Cerebellar nuclear complex (tissue), 1 donor: ENCODE measurements around the gene COL13A1.
A peak's percentile ranks its signal among the peaks of the same experiment; 100 is the strongest.

Source experiments
- DNase-seq, 2 experiments: peaks; one replicate each; lab custom pipeline; 2025; lab: John Stamatoyannopoulos, UW

The COL13A1 gene

DNA sequence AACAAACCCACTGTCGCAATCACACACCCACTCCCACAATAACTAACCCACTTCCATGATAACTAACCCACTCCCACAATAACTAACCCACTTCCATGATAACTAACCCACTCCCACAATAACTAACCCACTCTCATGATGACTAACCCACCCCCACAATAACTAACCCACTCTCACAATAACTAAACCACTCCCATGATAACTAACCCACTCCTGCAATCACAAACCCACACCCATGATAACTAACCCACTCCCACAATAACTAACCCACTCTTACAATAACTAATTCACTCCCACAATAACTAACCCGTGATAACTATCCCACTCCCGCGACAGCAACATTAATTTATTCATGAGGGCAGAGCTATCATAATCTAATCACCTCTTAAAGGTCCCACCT is 105.8 kb downstream of the COL13A1 start:
- no peak for DNase-seq

DNA sequence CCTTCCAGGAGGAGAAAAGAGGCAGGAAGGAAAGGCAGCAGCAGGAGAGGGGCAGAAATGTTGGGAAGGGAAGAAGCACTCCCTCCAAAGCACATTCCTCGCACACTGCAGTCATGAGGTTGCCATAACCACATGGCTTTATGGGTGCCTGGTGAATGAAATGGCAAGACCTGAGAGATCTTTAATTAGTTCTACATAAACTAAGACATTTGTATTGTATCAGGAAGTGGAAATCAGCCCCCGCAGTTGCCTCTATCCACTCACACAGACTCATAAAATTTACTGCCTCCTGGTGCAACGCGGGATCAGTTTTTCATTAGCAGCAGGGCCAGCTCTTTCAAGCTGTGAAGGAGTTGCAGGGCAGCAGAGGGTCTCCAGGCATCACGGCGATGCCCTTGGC is 106.4 kb downstream of the COL13A1 start:
- no peak for DNase-seq

DNA sequence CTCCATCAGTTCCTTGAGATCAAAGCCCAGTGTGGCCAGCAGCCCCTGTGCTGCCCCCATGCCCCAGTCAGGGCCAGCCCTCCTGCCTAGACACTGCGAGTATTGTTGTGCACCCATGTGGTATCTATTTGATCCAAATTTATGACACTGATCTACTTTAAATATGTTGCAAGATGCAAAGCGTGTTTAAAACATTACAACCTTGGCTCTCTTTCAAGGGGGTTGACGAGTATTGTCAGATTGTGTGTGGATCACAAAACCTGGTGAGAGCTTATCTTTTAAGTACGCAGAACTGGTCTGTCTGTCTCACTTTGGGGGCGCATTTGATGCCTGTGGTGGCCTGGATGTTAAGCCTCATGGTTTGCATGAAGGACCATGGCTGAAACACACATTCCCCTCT is 108.9 kb downstream of the COL13A1 start:
- no peak for DNase-seq

DNA sequence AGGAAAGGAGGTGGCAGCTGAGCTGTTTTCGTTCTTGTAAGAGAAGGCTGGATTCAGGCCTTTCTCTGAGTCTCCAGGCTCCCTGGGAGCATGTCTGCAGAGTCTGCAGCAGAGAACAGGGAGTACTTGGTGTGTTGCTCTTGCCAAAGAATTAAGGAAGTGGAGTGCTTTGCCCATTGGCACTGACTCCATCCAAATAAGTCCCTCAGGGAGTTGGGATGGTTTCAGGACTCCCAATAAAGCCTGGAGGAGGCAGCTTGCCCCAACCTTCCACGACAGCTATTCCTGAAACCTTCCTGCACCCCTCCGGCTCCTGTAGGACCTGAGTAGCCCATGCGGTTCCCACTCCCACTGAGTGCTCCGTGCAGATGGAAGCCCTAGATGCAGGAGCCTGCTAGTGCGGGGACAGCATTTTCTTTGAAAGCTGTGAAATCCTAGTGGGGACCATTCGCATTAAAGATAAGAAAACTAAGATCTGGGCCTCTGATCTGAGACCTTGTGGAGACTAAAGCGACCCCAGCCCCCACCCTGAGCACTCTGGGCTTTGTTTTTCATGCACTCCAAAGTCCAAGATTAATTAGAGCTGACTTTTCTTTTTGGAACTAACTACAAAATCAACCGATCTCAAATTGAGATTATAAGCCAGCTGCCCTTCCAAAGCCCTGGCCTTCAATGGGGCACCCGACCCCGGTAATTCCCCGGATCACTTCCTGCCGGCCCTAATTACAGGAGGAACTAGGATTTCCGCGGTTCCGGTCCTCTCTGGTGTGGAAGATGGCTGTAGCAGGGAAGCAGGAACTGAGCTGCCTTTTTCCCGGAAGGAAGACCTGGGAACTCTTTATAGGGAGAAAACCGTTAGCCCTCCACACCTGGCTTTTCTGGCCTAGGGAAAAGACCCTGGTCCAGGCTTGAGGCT is 110.2 kb downstream of the COL13A1 start:
- DNase-seq, result peak in 1 of 2 experiments; percentile 31

DNA sequence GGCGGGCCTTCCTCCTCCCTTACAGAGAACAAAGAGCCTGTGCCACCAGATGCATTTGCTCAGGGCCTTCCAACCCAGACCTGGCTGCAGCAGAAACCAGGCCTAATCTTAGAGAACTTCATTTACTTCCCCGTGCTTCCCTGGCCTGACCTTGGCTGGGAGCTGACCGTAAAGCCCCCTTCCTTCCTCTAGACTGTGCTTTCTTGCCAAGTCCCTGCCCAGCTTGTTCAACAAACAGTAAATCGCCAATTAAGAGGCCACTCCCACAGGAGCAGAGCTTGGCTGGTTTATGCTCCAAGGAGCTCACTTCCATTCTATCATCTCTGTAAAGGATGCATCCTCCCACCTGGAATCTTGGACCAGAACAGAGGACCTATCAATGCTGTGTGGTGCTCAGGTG is 110.9 kb downstream of the COL13A1 start:
- DNase-seq, result no peak

DNA sequence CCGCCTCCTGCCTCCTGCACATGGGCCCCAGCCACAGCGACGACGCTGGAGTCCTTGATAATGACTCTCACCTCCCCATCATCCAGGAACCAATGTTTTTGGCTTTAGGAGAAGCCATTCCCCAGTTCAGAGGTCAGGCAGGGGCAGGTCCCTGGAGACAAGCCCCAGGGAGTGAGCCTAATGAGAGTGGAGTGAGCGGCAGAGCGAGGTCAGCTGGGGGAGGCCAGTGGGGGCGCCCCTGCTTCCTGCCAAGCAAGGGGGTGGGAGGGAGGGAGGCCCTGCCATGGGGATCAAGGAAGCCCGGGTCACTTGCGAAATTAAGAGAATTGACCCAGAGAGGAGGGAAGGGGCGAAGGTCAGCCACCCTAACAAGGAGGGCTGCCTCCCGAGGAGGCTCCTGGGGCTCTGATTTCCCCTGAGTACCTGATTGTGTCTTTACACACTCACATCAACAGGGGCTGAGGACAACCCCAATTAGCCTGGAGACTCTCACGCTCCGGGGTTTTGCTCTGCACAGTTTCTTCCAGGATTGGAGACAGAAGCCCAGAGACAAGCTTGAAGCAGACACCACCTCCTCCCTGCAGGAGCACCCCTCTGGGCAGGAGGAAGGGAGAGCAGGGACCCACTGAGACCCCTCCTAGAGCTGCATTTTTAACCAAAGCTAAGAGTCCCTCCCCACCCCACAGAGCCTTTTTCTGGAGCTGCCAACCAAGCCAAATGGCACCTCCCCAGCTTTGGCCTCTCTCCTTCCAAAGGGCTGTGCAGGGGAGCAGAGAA is 112.1 kb downstream of the COL13A1 start:
- no peak for DNase-seq

DNA sequence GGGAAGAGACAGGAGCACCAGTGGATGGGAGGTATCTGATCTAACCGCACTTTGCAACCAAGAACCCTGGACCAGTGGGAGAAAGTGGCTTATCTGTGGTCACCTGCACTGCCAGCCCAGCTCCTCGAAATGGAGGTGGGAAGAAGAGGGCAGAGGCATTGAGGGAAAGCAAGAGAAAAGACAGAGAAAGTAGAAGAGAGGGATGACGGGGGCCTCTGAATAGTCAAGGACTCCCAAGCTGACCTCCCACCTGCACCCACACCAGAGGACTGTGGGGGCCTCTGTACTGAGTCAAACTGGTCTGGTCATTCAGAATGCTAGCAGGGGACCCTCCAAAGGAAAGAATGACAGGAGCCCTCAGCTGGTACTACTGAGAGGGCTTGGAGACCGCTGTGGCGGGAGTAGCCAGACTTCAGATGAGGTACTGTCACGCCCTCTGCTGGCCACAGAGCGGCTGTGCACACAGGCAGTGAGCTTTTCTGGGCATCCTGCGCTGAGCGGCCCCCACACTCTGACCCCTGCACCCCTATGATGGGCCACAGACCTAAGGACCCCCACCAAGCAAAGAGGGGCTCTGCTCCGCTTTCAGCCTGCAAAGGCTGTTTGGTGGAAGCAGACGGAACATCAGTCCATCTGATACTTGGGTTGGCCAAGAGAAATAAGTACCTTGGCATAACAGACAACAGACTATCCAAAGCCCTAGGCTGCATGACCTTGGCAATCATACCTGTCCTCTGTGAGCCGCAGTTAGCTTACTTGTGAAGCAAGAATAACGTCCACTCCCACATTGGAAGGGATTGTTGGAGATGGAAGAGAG is 112.9 kb downstream of the COL13A1 start:
- peak in 1 of 2 experiments; percentile 43 for DNase-seq

DNA sequence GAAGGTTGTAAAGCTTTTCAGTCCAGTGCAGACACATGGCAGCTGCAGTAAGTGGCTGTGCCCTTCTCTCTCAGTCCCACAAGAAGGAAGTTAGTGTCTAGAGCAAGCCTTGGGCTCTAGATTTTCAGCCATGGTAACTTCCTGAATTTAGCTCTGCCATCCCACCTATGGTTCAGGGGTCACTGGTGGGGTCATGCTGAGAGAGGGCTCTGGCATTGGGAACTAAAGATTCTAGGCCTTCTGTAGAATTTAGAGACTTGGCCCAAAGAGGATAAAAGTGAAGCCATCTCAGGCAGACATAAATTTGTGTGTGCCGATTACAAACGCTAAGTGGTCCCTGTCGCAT is 113.5 kb downstream of the COL13A1 start:
- DNase-seq, result no peak

DNA sequence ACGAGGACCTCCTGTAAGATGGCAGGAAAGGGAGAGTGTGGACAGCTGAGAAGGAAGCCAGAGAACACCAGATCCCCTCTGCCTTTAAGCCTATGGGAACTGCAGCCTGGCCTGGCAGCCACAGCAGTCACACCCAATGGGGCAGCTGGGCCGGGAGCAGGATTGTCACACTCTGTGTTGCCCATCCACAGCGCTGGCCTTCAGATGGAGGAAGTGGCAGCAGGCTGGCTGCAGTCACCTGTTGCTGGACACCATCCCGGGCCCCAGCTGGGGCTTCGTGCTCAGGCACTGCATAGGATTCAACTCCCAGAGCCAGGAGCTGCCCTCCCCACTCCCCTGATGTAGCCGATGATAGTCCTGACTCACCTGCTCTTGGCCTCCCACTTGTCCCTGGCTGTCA is 114.4 kb downstream of the COL13A1 start:
- DNase-seq, result no peak

DNA sequence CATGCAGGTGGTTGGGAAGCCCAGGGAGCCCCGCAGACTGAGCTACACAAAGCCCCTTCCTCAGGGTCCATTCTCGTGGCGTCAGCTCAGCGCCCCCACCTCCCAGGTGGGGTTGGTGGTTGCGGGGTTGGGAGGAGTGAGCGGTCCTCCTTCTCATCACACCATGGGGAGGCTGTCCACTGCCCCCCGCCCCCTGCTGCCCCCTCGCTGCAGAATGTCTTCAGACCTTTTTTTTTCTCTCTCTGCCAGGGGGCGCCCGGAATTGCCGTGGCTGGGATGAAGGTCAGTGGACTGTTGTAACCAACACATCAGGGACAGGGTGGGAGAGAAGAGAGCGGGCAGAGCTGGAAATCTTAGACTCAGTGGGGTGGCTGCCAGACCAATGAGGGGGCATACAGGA is 116.3 kb downstream of the COL13A1 start:
- DNase-seq, result no peak

DNA sequence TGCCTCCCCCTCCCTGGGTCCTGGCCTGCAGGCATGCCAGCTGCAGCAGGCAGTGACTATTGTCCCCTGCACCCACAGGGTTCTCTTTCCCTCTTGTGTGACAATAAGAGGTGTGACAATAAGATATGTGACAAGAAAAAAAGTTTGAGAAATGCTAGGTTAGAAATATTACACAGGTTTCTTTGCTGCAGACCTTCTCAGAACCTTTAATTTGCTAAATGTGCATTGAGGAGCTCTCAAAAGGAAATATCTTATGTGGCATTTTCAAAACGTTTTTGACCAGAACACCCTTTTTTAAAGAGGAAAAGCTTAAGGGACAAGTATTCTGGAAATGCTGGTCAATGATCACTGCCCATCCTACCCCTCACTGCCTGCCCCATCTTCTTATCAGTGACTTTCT is 117.5 kb downstream of the COL13A1 start:
- no peak for DNase-seq

DNA sequence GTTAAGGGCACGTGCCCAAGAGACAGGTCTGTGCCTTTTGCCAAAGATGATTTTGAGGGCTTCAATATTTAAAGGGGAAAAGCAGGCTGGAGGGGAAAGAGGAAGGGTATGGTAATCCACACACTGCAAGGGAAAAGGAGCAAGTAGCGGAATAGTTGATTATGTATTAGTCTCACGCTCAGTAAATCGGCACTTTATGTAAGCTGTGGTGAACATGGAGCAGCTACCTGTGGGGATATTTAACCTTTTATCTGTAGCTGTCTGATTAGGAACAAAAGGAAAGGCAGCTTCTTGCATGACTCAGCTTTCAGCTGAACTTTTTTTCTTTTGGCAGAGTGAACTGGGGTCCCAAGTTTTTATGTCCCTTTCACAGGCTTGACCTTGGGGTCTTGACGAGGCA is 123.4 kb downstream of the COL13A1 start:
- DNase-seq, result no peak

DNA sequence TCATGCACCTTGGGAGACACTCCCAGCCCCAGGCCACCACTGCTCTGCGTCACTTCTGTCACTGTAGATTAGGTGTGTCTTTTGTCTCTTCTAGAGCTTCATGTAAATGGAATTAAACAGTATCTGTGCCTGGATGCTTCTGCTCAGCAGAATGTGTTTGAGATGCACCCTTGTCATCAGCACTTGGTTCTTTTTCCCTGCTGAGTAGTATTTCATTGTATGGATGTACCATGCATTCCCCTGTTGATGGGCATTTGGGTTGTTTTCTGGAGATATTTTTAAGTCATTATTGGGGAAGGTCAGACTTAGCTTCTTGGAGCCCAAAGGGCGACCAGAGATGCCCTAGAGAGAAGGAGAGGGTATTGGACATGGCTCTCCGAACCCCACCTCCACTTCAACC is 126.6 kb downstream of the COL13A1 start:
- DNase-seq, result no peak

DNA sequence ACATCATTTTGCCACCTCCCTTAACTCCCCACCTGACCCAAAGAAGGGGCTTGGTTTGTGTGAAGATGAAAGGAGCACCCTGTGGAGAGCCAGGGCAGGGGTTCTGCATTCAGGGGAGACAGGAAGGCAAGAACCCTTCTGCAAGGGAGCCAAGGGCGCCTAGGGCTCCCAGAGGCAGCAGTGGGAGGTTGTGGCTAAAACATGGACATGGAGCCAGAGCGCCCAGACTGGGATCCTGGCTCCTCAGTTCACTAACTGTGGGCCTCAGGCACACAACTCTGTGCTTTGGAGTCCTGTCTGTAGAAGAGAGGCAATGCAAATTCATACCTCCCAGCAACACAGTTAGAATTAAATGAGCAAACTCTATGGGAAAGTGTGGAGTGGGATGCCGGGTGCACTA is 127.9 kb downstream of the COL13A1 start:
- DNase-seq, result no peak

DNA sequence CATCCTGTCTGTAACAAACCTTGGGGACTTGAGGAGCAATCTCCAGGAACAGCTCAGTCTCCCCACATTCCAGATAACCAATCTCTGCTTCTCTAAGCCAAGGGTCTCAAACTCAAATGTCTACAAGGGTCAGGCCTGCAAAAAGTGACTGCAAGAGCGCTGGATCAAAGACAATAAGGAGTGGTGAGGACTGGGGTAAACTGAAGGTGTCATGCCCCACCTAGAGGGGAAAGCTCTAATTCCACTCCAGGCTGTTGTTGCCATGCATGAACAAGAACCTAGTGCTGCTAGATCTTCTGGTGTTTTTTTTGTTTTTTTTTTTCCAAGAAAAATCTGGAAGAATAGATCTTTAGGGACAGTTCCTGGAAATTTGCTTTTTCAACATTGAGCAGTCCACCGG is 133.1 kb downstream of the COL13A1 start:
- no peak for DNase-seq

DNA sequence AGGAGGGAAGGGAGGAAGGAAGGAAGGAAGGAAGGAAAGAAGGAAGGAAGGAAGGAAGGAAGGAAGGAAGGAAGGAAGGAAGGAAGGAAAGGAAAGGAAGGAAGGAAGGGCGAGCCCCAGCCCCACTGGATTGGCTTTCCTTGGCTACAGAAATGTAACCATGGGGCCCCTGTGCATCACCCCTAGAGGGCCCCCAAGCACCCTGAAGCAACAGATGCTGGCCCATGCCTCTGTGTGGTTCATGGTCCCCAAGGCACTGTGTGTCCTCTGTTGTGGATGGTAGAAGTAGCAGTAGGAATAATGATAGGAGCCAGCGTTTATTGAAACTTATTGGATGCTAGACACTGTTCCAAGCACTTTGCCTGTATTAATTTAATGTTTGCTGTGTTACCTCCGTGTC is 134.4 kb downstream of the COL13A1 start:
- no peak for DNase-seq

DNA sequence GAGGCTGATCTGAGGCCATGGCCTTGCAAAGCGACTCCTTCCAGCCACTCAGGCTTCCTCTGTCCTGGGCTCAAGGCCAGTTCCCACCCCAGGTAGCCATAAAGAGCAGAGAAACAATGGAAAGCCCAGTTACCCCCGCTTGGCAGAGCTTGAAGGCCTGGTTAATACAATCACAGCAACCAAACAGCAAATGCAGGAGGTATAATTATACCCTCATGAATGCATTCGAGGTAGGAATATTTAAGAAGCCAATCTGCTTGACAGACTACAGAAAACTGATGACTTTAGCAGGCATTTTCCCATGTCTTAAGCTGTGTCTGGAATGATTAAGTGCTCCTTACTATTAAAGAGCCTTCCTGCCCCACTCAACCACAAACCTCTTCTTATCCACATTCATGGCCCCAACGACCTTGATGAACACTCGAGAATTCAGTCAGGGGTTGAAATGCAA is 136.9 kb downstream of the COL13A1 start:
- DNase-seq, result no peak

DNA sequence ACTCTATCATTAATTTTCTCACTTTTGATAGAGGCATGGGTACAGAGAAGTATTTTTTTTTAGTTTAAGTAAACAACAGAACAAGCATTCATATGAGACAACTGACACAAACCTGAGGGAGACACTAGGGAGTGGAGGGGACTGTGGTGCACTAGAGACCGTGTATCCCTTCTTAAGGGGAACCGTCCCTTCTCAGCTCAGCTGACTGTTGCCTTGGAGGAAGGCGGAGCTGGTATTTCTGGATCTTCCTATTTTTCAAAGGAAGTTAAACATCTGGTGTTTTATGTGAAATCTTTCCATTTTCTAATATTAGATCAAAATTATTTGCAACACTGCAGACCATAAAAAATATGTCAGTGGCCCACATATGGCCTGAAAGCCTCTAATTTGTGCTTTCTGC is 137.4 kb downstream of the COL13A1 start:
- no peak for DNase-seq

DNA sequence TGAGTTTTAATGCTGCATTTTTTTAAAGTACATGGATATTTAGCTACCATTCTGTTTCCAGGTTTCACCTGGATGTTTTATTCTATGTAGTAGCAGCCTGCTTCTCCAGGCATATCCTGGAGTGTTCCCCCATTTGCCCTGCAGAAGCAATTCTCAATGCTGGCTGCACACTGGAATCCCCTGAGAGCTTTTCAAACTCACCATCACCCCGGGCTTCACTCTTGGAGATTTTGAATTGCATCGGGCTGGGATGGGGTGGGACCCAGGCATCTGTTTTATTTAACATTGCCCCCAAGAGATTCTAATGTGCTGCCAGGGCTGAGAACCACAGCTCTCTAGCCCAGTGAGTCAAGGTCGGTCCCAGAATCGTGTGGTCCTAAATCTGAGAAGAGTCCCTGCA is 137.8 kb downstream of the COL13A1 start:
- no peak for DNase-seq

DNA sequence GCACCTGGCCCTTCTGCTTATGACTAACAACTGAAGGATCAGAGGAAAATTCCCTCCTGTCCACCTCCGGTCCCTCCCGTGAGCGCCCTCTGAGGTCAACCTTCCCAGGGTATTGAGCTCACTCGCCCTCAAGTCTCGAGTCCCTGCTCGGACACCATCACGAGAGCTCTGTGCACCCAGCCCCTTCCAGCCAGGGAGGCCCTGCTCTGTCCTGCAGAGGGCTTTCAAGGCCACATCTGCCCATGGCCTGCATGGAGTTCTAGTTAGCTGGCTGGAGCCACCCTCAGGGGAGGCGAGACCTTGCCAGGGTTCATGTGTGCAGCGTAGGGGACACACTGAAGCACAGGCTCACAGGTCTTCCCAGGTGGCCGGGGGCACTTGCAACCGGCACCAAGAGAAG is 140.0 kb downstream of the COL13A1 start:
- DNase-seq, result no peak

DNA sequence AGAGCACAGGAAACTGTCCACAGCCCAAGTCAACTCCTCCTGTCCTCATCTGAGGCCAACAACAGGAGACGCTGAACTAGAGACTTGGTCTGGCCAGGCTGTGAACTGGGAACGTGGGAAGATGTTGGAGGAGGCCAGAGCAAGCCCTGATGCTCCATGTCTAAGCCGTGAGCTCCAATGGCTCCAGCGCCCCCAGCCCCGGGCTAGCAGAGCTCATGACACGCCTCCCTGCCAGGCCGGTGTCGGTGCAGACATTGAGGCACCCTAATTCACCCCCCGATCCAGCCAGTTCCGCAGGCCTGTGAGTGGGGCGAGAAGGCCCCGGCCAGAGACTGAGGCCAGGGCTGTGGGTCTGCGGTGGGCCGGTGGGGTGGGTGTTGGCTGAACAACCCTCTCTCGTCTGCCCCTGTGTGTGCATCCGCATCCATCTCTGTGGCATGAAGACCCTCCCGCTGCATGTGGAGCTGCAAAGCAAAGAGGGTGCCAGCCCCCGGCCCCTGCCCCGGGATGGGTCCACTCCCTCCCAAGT is 141.7 kb downstream of the COL13A1 start:
- DNase-seq, result no peak

DNA sequence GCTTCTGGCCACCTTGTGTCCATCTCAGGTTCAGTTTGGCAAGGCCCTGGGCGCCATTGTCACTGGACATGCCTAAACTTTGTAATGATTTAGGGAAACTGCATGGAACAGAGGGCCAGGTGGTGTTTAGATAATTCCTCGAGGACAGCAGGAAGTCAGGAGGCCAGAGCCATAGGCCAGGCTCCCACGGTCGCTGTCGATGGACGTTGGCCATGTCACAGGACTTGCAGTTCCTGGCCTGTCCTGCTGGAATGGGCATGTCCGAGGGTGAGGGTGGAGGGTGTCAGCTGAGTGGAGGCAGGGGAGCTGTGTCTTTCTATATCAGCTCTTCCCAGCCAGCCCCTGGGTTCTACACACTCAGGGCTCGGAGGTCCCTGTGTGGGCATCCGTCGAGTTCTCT is 143.1 kb downstream of the COL13A1 start:
- DNase-seq, result no peak
